A673 (cell line): ENCODE measurements around the gene FXYD3. TPM values are rescaled to one million over a fixed set of nuclear protein-coding genes. Genes with fewer than 3 reads are reported as not detected.

Source experiments
- BruUV-seq: library from RNA; stranded (reverse); fragments of 400-500 nt; replicated peaks from 2 replicates; lab custom pipeline; 2021; lab: Mats Ljungman, UMichigan
- CTCF ChIA-PET: fragments of 300-600 bp; sonication (Branson Sonifier 250); formaldehyde crosslinking; loops from one replicate; lab custom pipeline; 2022; ENCODE audit warnings: antibody characterized with exemption; lab: Charles Lee
- POLR2A ChIA-PET: fragments of 300-600 bp; sonication (Branson Sonifier 250); formaldehyde crosslinking; loops from one replicate; lab custom pipeline; 2022; ENCODE audit warnings: antibody characterized with exemption; ENCODE audit not compliant: low non-redundant PET; lab: Charles Lee
- DNase-seq: peaks from one replicate; pipeline ENCODE4 v3.0.0-alpha.2; 2015; ENCODE audit warnings: low spot score
- H3K27ac ChIP-seq: fragments of 200-600 bp; sonication (generic); 2 replicates; pipeline ENCODE4 v1.5.1; 2016; ENCODE audit warnings: mixed run types, low read depth, mild to moderate bottlenecking, mixed read lengths, antibody characterized with exemption, low read length; ENCODE audit not compliant: poor library complexity, severe bottlenecking
- H3K27me3 ChIP-seq: fragments of 200-600 bp; sonication (generic); replicated peaks from 2 replicates; pipeline ENCODE4 v1.6.1; 2017; ENCODE audit warnings: mixed run types, low read depth, mild to moderate bottlenecking, mixed read lengths, antibody characterized with exemption, low read length; ENCODE audit not compliant: insufficient read depth, poor library complexity
- H3K36me3 ChIP-seq: fragments of 200-600 bp; sonication (generic); 2 replicates; pipeline ENCODE4 v1.6.1; 2016; ENCODE audit warnings: mixed run types, mild to moderate bottlenecking, mixed read lengths, antibody characterized with exemption, low read length; ENCODE audit not compliant: insufficient read depth, poor library complexity, severe bottlenecking
- H3K4me1 ChIP-seq: fragments of 200-600 bp; sonication (generic); 2 replicates; pipeline ENCODE4 v1.6.1; 2017; ENCODE audit warnings: mixed run types, mild to moderate bottlenecking, mixed read lengths, antibody characterized with exemption, low read length; ENCODE audit not compliant: insufficient read depth, poor library complexity, severe bottlenecking
- H3K4me3 ChIP-seq: fragments of 200-600 bp; sonication (generic); 2 replicates; pipeline ENCODE4 v1.5.1; 2016; ENCODE audit warnings: low read depth, mixed run types, mild to moderate bottlenecking, mixed read lengths, low read length; ENCODE audit not compliant: poor library complexity, severe bottlenecking
- H3K9me3 ChIP-seq: fragments of 200-600 bp; sonication (generic); 2 replicates; pipeline ENCODE4 v1.6.1; 2016; ENCODE audit warnings: mixed run types, low read depth, mild to moderate bottlenecking, mixed read lengths, antibody characterized with exemption, low read length; ENCODE audit not compliant: poor library complexity, severe bottlenecking
- EZH2 ChIP-seq: fragments of 200-600 bp; sonication (generic); IDR thresholded peaks from 2 replicates; pipeline ENCODE4 v1.6.1; 2017; ENCODE audit warnings: borderline replicate concordance, low read depth, mild to moderate bottlenecking, mixed read lengths, antibody characterized with exemption, low read length; ENCODE audit not compliant: poor library complexity, severe bottlenecking
- intact Hi-C: fragments of 100-400 bp; cut with micrococcal nuclease; formaldehyde crosslinking; loops from one replicate; pipeline ENCODE4 v1.10.0; 2022; ENCODE audit not compliant: unreplicated experiment
- total RNA-seq: library from RNA; stranded (reverse); gene quantifications from 2 replicates; pipeline ENCODE4 v1.2.3, GENCODE V29; 2021
- TF ChIP-seq, protein P1 (sequence below): fragments of 300-800, 200-600 bp; sonication (generic); conservative IDR thresholded peaks from 2 replicates; pipeline ENCODE4 v1.5.1; 2017; ENCODE audit warnings: low read depth, mild to moderate bottlenecking, antibody characterized with exemption, low read length, moderate library complexity, mixed read lengths

Gene FXYD3
- total RNA-seq, 1 experiment from 2014 or later = not detected

DNA sequence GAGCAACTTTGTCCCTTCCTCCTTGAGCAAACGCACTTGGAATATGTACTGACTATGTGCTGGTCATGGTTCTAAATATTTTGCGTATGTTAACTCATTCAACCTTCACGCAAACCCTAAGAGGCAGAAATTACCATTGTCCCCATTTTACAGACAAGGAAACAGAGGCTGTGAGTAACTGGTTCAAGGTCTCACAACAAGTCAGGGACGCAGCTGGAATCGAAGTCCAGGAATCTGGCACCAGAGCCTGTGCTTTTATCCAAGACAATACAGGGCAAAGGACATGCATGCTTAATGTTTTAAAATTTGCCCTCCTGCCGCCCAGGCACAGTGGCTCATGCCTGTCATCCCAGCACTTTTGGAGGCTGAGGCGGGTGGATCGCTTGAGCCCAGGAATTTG is 44.0 kb downstream of the FXYD3 start:
- TF ChIP-seq, protein P1, sequence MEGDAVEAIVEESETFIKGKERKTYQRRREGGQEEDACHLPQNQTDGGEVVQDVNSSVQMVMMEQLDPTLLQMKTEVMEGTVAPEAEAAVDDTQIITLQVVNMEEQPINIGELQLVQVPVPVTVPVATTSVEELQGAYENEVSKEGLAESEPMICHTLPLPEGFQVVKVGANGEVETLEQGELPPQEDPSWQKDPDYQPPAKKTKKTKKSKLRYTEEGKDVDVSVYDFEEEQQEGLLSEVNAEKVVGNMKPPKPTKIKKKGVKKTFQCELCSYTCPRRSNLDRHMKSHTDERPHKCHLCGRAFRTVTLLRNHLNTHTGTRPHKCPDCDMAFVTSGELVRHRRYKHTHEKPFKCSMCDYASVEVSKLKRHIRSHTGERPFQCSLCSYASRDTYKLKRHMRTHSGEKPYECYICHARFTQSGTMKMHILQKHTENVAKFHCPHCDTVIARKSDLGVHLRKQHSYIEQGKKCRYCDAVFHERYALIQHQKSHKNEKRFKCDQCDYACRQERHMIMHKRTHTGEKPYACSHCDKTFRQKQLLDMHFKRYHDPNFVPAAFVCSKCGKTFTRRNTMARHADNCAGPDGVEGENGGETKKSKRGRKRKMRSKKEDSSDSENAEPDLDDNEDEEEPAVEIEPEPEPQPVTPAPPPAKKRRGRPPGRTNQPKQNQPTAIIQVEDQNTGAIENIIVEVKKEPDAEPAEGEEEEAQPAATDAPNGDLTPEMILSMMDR = no peak
- no peak for TF ChIP-seq EZH2
- ChIA-PET CTCF (no interaction called here), POLR2A (no interaction called here)
- intact Hi-C loops = loop anchor here (10.0 kb wide), 1 partner anchor 85 kb away; the partner anchor contains the start of gene LSR
- no peak for DNase-seq
- no peaks in the 10 kb centered on the region for H3K36me3 ChIP-seq
- no peak overlapping the region for H3K4me3 ChIP-seq
- no TSS peak for BruUV-seq
- H3K9me3 ChIP-seq = no peaks in the 10 kb centered on the region
- H3K4me1 ChIP-seq = peaks cover 6% of the 10 kb centered on the region
- H3K27ac ChIP-seq = no peak overlapping the region
- H3K27me3 ChIP-seq = peaks cover 11% of the 10 kb centered on the region

- H3K27me3 ChIP-seq = no peaks in the 10 kb centered on the region
- DNase-seq = no peak
- BruUV-seq = no TSS peak
- no peak overlapping the region for H3K4me3 ChIP-seq
- H3K36me3 ChIP-seq = no peaks in the 10 kb centered on the region
- intact Hi-C loops = no loop called here
- CTCF ChIA-PET = no interaction called here
- TF ChIP-seq, protein P1 = no peak
- no peak for TF ChIP-seq EZH2
- no peak overlapping the region for H3K27ac ChIP-seq
- no peaks in the 10 kb centered on the region for H3K4me1 ChIP-seq
- peaks cover 4% of the 10 kb centered on the region for H3K9me3 ChIP-seq
- POLR2A ChIA-PET = interaction anchor here (0.6 kb wide), 1 partner anchor 10 kb away, joined by 3 read pairs; no protein-coding TSS in a partner anchor
These were observed 45.2 kb downstream of the FXYD3 start for GRCh38 chr19:35160629-35161433.

- ChIA-PET POLR2A (no interaction called here), CTCF (no interaction called here)
- intact Hi-C loops = no loop called here
These were observed 45.8 kb downstream of the FXYD3 start for GRCh38 chr19:35161434-35161743.

More at GRCh38 chr19:35161434-35161743, 45.8 kb downstream of the FXYD3 start:
- H3K9me3 ChIP-seq = peaks cover 5% of the 10 kb centered on the region
- no peaks in the 10 kb centered on the region for H3K36me3 ChIP-seq
- H3K4me3 ChIP-seq = no peak overlapping the region
- DNase-seq = no peak
- H3K27ac ChIP-seq = no peak overlapping the region
- no peaks in the 10 kb centered on the region for H3K27me3 ChIP-seq
- no peaks in the 10 kb centered on the region for H3K4me1 ChIP-seq
- no TSS peak for BruUV-seq
- TF ChIP-seq, protein P1 = no peak
